IMR-90 (cell line): Measurements from ENCODE around the gene RNU6-8. TPM values are rescaled to one million over a fixed set of nuclear protein-coding genes. Genes with fewer than 3 reads are reported as not detected.

ENCODE experiments used
- ATAC-seq: fragments of 200-7000 bp; cut with Tn5 transposase; 2 replicates; pipeline ENCODE4 v1.9.1; 2020; ENCODE audit warnings: low read depth, mild to moderate bottlenecking, moderate library complexity
- BruUV-seq: library from RNA; stranded (reverse); fragments of 400-500 nt; replicated peaks from 2 replicates; lab custom pipeline; 2021; lab: Mats Ljungman, UMichigan
- CTCF ChIA-PET: fragments of 300-600 bp; formaldehyde crosslinking; extraction: SDS; loops from one replicate; lab custom pipeline; 2021; ENCODE audit warnings: antibody characterized with exemption; lab: Yijun Ruan, JAX
- POLR2A ChIA-PET: fragments of 300-600 bp; sonication (Branson Sonifier 250); formaldehyde crosslinking; loops from one replicate; lab custom pipeline; 2022; ENCODE audit warnings: antibody characterized with exemption; ENCODE audit not compliant: unreplicated experiment; lab: Charles Lee
- DNase-seq: peaks from one replicate; pipeline ENCODE4 v3.0.0; 2013
- H2AFZ ChIP-seq: replicated peaks from 2 replicates; pipeline ENCODE3; 2013; ENCODE audit warnings: low read length, mild to moderate bottlenecking; ENCODE audit not compliant: poor library complexity
- H2AK5ac ChIP-seq: 2 replicates; pipeline ENCODE4 v1.6.1; 2013; ENCODE audit warnings: low read depth, low read length, inconsistent platforms
- H2AK9ac ChIP-seq: replicated peaks from 2 replicates; pipeline ENCODE3; 2013; ENCODE audit warnings: mild to moderate bottlenecking, low read depth, low read length, moderate library complexity; ENCODE audit not compliant: poor library complexity
- H2BK120ac ChIP-seq: 2 replicates; pipeline ENCODE4 v1.6.1; 2013; ENCODE audit warnings: low read depth, low read length, inconsistent platforms
- H2BK15ac ChIP-seq: 3 replicates; pipeline ENCODE4 v1.6.1; 2013; ENCODE audit warnings: low read depth, low read length, inconsistent platforms
- H2BK20ac ChIP-seq: 2 replicates; pipeline ENCODE4 v1.6.1; 2013; ENCODE audit warnings: low read depth, mild to moderate bottlenecking, inconsistent platforms, low read length, moderate library complexity
- H2BK5ac ChIP-seq: 2 replicates; pipeline ENCODE4 v1.6.1; 2013; ENCODE audit warnings: mild to moderate bottlenecking, low read depth, low read length, inconsistent platforms; ENCODE audit not compliant: poor library complexity, severe bottlenecking
- H3K14ac ChIP-seq: replicated peaks from 2 replicates; pipeline ENCODE4 v1.6.1; 2013; ENCODE audit warnings: low read depth, low read length, inconsistent platforms
- H3K18ac ChIP-seq: 2 replicates; pipeline ENCODE4 v1.6.1; 2013; ENCODE audit warnings: low read depth, low read length, control low read depth
- H3K23ac ChIP-seq: 2 replicates; pipeline ENCODE4 v1.6.1; 2013; ENCODE audit warnings: low read depth, low read length, inconsistent platforms
- H3K27ac ChIP-seq: 2 replicates; pipeline ENCODE4 v1.5.1; 2013; ENCODE audit warnings: mild to moderate bottlenecking, control low read depth, low read length; ENCODE audit not compliant: insufficient read depth
- H3K27me3 ChIP-seq: 2 replicates; pipeline ENCODE4 v1.6.1; 2013; ENCODE audit warnings: low read length; ENCODE audit not compliant: control insufficient read depth, insufficient read depth
- H3K36me3 ChIP-seq: 2 replicates; pipeline ENCODE4 v1.6.1; 2013; ENCODE audit warnings: low read length, mixed read lengths; ENCODE audit not compliant: control insufficient read depth, insufficient read depth
- H3K4ac ChIP-seq: 2 replicates; pipeline ENCODE4 v1.6.1; 2013; ENCODE audit warnings: low read depth, low read length, inconsistent platforms
- H3K4me1 ChIP-seq: 2 replicates; pipeline ENCODE4 v1.6.1; 2013; ENCODE audit warnings: low read length, mixed read lengths; ENCODE audit not compliant: control insufficient read depth, insufficient read depth
- H3K4me2 ChIP-seq: 2 replicates; pipeline ENCODE4 v1.6.1; 2013; ENCODE audit warnings: low read depth, mild to moderate bottlenecking, control low read depth, low read length, moderate library complexity
- H3K4me3 ChIP-seq: 2 replicates; pipeline ENCODE4 v1.5.1; 2013; ENCODE audit warnings: low read depth, mild to moderate bottlenecking, control low read depth, low read length, moderate library complexity; ENCODE audit not compliant: insufficient read depth
- H3K56ac ChIP-seq: 2 replicates; pipeline ENCODE4 v1.6.1; 2013; ENCODE audit warnings: low read length, inconsistent platforms; ENCODE audit not compliant: insufficient read depth; ENCODE audit errors: extremely low read depth
- H3K79me1 ChIP-seq, 2 experiments: 2 replicates each; pipeline ENCODE4 v1.6.1; 2013; ENCODE audit warnings: low read length in 2 of 2, inconsistent platforms in 1 of 2, low read depth in 1 of 2
- H3K9ac ChIP-seq: 2 replicates; pipeline ENCODE4 v1.6.1; 2013; ENCODE audit warnings: low read depth, low read length, control low read depth
- H3K9me1 ChIP-seq: 2 replicates; pipeline ENCODE4 v1.6.1; 2013; ENCODE audit warnings: low read length, inconsistent platforms; ENCODE audit not compliant: insufficient read depth
- H3K9me3 ChIP-seq: 2 replicates; pipeline ENCODE4 v1.6.1; 2013; ENCODE audit warnings: low read length; ENCODE audit not compliant: control insufficient read depth, insufficient read depth
- H4K20me1 ChIP-seq: 2 replicates; pipeline ENCODE4 v1.6.1; 2013; ENCODE audit warnings: low read length, inconsistent platforms; ENCODE audit not compliant: insufficient read depth
- H4K5ac ChIP-seq: 2 replicates; pipeline ENCODE4 v1.6.1; 2013; ENCODE audit warnings: mild to moderate bottlenecking, low read depth, low read length, control low read depth
- H4K8ac ChIP-seq, 2 experiments: 2 replicates each; pipeline ENCODE4 v1.6.1; 2013; ENCODE audit warnings: low read depth in 2 of 2, low read length in 2 of 2, control low read depth in 1 of 2, inconsistent platforms in 1 of 2
- H4K91ac ChIP-seq: 2 replicates; pipeline ENCODE4 v1.6.1; 2013; ENCODE audit warnings: low read depth, low read length, inconsistent platforms; ENCODE audit not compliant: insufficient read depth
- MXI1 ChIP-seq: IDR thresholded peaks from 2 replicates; pipeline ENCODE4 v1.6.1; 2012; ENCODE audit warnings: low read depth, mild to moderate bottlenecking, low read length, moderate library complexity, borderline replicate concordance
- WGBS, 2 experiments: methylation state at CpG; one replicate each; pipeline versions ENCODE4 v1.1.5 to v1.1.7; 2013; ENCODE audit warnings: missing lambda C conversion rate in 2 of 2; ENCODE audit not compliant: insufficient read length in 1 of 2; ENCODE audit errors: extremely low coverage in 2 of 2; 5-methylcytosine and 5-hydroxymethylcytosine counted together
- dilution Hi-C: fragments of 300-500 bp; cut with HindIII; formaldehyde crosslinking; loops from one replicate; pipeline ENCODE4 v1.14.3; 2018; ENCODE audit warnings: low sequenced_read_pairs; ENCODE audit not compliant: unreplicated experiment
- in situ Hi-C: fragments of 300-500 bp; cut with MboI; formaldehyde crosslinking; loops from 3 replicates; pipeline ENCODE4 v1.14.3; 2019; ENCODE audit warnings: low sequenced_read_pairs, inconsistent platforms, mixed read lengths
- intact Hi-C: fragments of 100-400 bp; cut with micrococcal nuclease; formaldehyde crosslinking; loops from 2 replicates; pipeline ENCODE4 v1.10.0; 2022
- polyA plus RNA-seq, 3 experiments: library from polyadenylated mRNA; depleted of rRNA; stranded (reverse); fragments of >200 nt; gene quantifications; 2 replicates each; pipeline ENCODE4 v1.2.3, GENCODE V29; 2012; ENCODE audit warnings: low replicate concordance in 1 of 3
- total RNA-seq: library from RNA; depleted of rRNA; stranded (reverse); fragments of >200 nt; gene quantifications from 2 replicates; pipeline ENCODE4 v1.2.3, GENCODE V29; 2012

RNU6-8 gene
- total and polyA plus RNA-seq, 2 of the 4 experiments (the other 2 are of a cell fraction): not detected

GRCh38 chr14:32211068-32211404 is 8.0 kb upstream of the RNU6-8 start:
- H4K91ac ChIP-seq: no peak overlapping the region
- no peak overlapping the region for H2AK5ac ChIP-seq
- H2BK20ac ChIP-seq: no peak overlapping the region
- H3K9ac ChIP-seq: no peak overlapping the region
- no peak overlapping the region for H2BK120ac ChIP-seq
- H3K79me1 ChIP-seq: no peaks in the 10 kb centered on the region
- intact Hi-C loops: no loop called here
- no peak overlapping the region for H3K4ac ChIP-seq
- no peak overlapping the region for H2AK9ac ChIP-seq
- no peaks in the 10 kb centered on the region for H4K20me1 ChIP-seq
- no peak overlapping the region for H3K18ac ChIP-seq
- H3K56ac ChIP-seq: no peak overlapping the region
- no peak overlapping the region for H4K5ac ChIP-seq
- 100% methylated on average over 1 of the region's 3 CpGs; no CpG with 5 or more reads in 1 of the 2 experiments for WGBS, 2 experiments
- ChIA-PET CTCF (no interaction called here), POLR2A (no interaction called here)
- no peak overlapping the region for H2BK15ac ChIP-seq
- TF ChIP-seq MXI1: no peak
- H2BK5ac ChIP-seq: no peak overlapping the region
- ATAC-seq (no peak), DNase-seq (no peak)
- no peak overlapping the region for H2AFZ ChIP-seq
- H3K23ac ChIP-seq: no peak overlapping the region
- no peak overlapping the region for H3K27ac ChIP-seq
- peaks cover 4% of the 10 kb centered on the region for H3K27me3 ChIP-seq
- no peaks in the 10 kb centered on the region for H3K4me1 ChIP-seq
- in situ Hi-C loops: no loop called here
- no peaks in the 10 kb centered on the region for H3K9me3 ChIP-seq
- H3K14ac ChIP-seq: no peak overlapping the region
- BruUV-seq: no TSS peak
- H4K8ac ChIP-seq: no peak overlapping the region
- H3K4me3 ChIP-seq: no peak overlapping the region
- H3K4me2 ChIP-seq: no peak overlapping the region
- H3K36me3 ChIP-seq: no peaks in the 10 kb centered on the region
- dilution Hi-C loops: no loop called here
- H3K9me1 ChIP-seq: no peaks in the 10 kb centered on the region
